ENCODE data around the gene GPRC5B. TPM values are rescaled to one million over a fixed set of nuclear protein-coding genes. Genes with fewer than 3 reads are reported as not detected.

Gene GPRC5B, protein sequence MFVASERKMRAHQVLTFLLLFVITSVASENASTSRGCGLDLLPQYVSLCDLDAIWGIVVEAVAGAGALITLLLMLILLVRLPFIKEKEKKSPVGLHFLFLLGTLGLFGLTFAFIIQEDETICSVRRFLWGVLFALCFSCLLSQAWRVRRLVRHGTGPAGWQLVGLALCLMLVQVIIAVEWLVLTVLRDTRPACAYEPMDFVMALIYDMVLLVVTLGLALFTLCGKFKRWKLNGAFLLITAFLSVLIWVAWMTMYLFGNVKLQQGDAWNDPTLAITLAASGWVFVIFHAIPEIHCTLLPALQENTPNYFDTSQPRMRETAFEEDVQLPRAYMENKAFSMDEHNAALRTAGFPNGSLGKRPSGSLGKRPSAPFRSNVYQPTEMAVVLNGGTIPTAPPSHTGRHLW
- 10 to 100 TPM in 1 of 2 donors, 1 to 10 TPM in 1; 1.3 to 10.3 TPM for total RNA-seq

DNA sequence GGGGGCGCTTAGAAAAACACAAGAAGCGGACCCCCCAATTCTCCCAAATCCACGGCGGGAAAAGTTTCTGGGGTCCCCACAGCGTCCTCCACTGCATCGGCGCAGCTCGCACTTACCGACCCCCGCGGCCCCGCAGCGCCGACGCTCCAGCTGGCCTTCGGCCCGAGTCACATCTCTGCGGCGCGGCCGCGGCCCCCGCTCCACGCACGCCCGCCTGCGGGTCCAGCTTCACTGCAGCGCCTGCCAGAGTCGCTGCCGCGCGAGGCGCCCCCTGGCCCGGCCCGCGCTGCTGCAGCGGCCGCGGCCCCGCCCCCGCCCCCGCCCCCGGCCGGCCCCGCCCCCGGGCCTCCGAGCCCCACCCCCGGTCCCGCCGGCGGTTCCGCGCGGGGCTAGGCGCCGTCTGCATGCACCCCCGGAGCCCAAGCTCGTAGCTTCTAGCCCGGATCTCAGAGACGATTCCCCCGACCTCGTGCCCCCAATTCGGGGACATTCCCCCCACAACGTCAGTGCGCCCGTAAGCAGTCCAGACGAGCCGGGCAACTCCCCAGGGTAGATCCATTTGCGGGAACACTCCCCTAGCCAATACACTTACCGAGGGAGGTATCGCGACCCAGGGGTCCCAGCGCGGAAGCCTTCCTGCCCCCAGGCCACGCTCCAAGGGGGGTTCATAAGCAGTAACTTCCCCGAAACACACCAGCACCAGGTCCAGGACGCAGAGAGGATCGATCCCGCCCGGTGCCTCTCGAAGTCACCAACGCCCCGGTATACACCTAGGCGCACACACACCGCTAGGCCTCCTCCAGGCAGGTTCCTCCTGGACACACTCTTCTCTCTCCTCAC is at the start of gene GPRC5B:
Gene GPRC5B, minus strand, starts transcription at position 238 of the 840 bp plus-strand sequence. CDS start 12,003 bp downstream, outside the sequence.

Small RNAs within 50 kb of the gene (small RNA-seq; reads per million reads assigned to genes)
- gene LARP7P2, result 0 reads per million in 2 donors

Other genes with a start within 250 kb of the GPRC5B start
- gene KNOP1, start 166.6 kb downstream of the GPRC5B start, total RNA-seq, result 10 to 100 TPM in 1 of 2 donors, 1 to 10 TPM in 1; 8.6 to 13.0 TPM
- gene IQCK, start 166.6 kb downstream of the GPRC5B start, total RNA-seq, result 1 to 10 TPM; 2.7 to 9.6 TPM
- gene GPR139, start 189.0 kb upstream of the GPRC5B start, total RNA-seq, result not detected